GM12891 (cell line): ENCODE measurements around the gene LPIN2.
A peak's percentile ranks its signal among the peaks of the same experiment; 100 is the strongest.

Experiments used
- POLR2A ChIP-seq: IDR thresholded peaks from 2 replicates; pipeline ENCODE4 v1.6.1; 2011; ENCODE audit warnings: low read depth, low read length, control low read depth
- POLR2AphosphoS5 ChIP-seq: IDR thresholded peaks from 2 replicates; pipeline ENCODE4 v1.6.1; 2011; ENCODE audit warnings: low read depth, low read length, control low read depth
- SPI1 ChIP-seq: IDR thresholded peaks from 2 replicates; pipeline ENCODE4 v1.6.1; 2011; ENCODE audit warnings: low read depth, low read length, control low read depth
- TAF1 ChIP-seq: IDR thresholded peaks from 2 replicates; pipeline ENCODE4 v1.6.1; 2011; ENCODE audit warnings: low read depth, low read length, control low read depth

DNA sequence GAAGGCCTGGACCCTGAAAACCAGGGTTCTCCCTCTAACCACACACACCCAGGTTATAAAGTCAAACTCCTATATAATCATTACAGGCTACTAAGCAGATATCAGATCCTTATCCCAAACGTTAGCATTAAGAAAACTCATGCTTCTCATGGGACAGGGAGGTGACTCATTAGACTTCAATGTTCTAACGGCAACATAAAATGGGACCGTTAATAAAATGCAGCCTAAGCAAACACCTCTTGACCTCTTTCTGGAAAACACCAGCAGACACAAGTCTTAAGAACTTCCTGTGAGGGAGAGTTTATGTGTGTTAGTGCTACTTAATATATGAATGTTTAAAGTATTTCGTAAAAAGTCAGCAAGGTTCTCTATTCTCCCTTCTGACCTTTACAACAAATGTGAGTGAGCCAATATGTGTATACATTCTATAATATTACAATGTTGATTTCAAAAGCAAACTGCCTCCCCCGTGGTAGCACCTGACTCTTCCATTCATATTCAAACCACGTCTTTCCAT lies 31.7 kb downstream of the LPIN2 start:
- TF ChIP-seq POLR2A (0 out of 2 replicates have a peak, but pooled peaks have one; percentile 25), POLR2AphosphoS5 (no peak), SPI1 (no peak), TAF1 (no peak)
